PFSK-1 (cell line): ENCODE results near the gene NAP1L1.

Experiments
- FOXP2 ChIP-seq: optimal IDR thresholded peaks from 2 replicates; pipeline ENCODE3; 2011; ENCODE audit warnings: borderline replicate concordance, control low read depth, inconsistent platforms; ENCODE audit not compliant: insufficient read depth; ENCODE audit errors: extremely low read length, extremely low read depth
- POLR2AphosphoS5 ChIP-seq: IDR thresholded peaks from 2 replicates; pipeline ENCODE4 v1.6.1; 2012; ENCODE audit warnings: low read depth, mild to moderate bottlenecking, control low read depth, low read length, moderate library complexity
- SIN3A ChIP-seq: IDR thresholded peaks from 2 replicates; pipeline ENCODE4 v1.6.1; 2012; ENCODE audit warnings: mild to moderate bottlenecking, low read length, moderate library complexity, borderline replicate concordance; ENCODE audit not compliant: insufficient read depth
- TAF1 ChIP-seq: IDR thresholded peaks from 2 replicates; pipeline ENCODE4 v1.6.1; 2012; ENCODE audit warnings: low read length, control low read depth, borderline replicate concordance; ENCODE audit not compliant: insufficient read depth
- TF ChIP-seq, protein P1 (sequence below), 2 experiments: IDR thresholded peaks; 2 replicates each; pipeline versions ENCODE4 v1.6.1 to v1.8.0; 2011 to 2012; ENCODE audit warnings: low read depth in 2 of 2, low read length in 2 of 2, control low read depth in 1 of 2, inconsistent platforms in 1 of 2, mild to moderate bottlenecking in 1 of 2, moderate library complexity in 1 of 2; ENCODE audit not compliant: insufficient read depth in 1 of 2

The NAP1L1 gene

DNA sequence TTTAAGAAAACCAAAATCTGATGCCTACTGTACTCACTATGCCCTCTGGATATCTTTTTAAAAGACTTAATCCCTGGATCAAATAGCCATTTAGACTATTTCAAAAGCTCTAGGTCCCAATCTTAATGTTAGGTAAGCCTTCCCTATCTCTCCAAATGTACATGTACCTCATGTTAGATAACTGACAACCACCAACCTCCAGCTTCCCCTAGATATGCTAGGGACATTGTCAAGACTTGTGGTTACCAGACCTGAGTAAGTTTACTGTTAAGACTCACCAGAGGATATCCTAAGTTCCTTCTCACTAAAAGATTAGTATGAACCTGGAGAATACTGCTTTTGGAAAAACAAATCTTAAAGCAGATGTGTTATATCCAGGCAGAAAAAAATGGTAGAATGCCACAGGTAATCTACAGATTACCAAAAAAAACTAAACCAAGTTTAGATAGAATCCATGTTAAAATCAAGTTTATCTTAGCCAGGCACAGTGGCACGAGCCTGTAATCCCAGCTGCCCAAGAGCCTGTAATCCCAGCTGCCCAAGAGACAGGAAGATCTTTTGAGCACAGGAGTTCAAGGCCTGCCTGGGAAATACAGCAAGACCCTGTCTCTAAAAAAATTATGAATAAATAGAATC is 9.7 kb downstream of the NAP1L1 start:
- TF ChIP-seq, protein P1, sequence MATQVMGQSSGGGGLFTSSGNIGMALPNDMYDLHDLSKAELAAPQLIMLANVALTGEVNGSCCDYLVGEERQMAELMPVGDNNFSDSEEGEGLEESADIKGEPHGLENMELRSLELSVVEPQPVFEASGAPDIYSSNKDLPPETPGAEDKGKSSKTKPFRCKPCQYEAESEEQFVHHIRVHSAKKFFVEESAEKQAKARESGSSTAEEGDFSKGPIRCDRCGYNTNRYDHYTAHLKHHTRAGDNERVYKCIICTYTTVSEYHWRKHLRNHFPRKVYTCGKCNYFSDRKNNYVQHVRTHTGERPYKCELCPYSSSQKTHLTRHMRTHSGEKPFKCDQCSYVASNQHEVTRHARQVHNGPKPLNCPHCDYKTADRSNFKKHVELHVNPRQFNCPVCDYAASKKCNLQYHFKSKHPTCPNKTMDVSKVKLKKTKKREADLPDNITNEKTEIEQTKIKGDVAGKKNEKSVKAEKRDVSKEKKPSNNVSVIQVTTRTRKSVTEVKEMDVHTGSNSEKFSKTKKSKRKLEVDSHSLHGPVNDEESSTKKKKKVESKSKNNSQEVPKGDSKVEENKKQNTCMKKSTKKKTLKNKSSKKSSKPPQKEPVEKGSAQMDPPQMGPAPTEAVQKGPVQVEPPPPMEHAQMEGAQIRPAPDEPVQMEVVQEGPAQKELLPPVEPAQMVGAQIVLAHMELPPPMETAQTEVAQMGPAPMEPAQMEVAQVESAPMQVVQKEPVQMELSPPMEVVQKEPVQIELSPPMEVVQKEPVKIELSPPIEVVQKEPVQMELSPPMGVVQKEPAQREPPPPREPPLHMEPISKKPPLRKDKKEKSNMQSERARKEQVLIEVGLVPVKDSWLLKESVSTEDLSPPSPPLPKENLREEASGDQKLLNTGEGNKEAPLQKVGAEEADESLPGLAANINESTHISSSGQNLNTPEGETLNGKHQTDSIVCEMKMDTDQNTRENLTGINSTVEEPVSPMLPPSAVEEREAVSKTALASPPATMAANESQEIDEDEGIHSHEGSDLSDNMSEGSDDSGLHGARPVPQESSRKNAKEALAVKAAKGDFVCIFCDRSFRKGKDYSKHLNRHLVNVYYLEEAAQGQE (IDR thresholded peaks at IDR 0.05; ENCODE audit: insufficient read depth in 1 of 2, low read depth in 2 of 2, low read length in 2 of 2) = no peak

GRCh38 chr12:76073561-76073960 is 10.9 kb downstream of the NAP1L1 start:
- TF ChIP-seq FOXP2 (no peak), SIN3A (no peak), TAF1 (no peak), POLR2AphosphoS5 (no peak)
- TF ChIP-seq, protein P1 (IDR thresholded peaks at IDR 0.05; ENCODE audit: insufficient read depth in 1 of 2, low read depth in 2 of 2, low read length in 2 of 2) = no peak

DNA sequence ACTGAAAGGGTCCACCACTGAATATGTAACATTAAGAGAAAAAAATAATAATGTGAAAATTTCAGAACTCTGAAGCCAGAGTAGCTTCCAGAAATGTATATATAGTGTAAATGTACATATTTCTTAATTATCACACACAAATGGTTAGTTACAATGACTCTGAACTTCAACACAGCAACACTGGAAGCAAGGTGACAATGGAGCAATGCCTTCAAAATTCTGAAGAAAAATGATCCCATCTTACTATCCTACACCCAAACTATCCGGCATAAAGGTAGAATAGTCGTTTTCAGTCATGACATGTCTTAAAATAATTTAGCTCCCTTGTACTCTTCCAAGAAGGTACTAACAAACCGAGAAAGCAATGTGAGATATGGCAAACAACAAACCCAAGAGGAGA is 11.9 kb downstream of the NAP1L1 start:
- TF ChIP-seq SIN3A = no peak
- no peak for TF ChIP-seq POLR2AphosphoS5
- TF ChIP-seq, protein P1 (IDR thresholded peaks at IDR 0.05; ENCODE audit: insufficient read depth in 1 of 2, low read depth in 2 of 2, low read length in 2 of 2) = no peak
- TF ChIP-seq TAF1 = no peak
- TF ChIP-seq FOXP2 = no peak

DNA sequence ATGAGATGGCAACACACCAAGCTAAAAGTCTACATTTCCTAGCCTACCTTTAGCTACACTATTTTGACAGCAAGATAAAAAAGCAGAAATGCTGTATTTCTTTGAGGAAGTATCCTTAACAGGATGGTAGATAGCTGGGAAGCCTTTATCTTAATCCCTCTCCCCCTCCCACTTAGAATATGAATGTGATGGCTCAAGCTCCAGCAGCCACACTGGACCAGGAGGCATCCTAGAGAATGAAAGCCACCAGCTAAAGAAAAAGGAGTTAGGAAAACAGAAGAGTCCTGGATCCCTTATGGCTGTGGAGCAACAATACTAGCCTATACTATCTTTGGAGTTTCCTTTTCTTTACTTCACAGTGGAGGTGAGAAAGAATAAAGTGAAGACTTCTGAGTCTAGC is 15.1 kb downstream of the NAP1L1 start:
- TF ChIP-seq TAF1 (no peak), SIN3A (no peak), POLR2AphosphoS5 (no peak)

- no peak for TF ChIP-seq FOXP2
- TF ChIP-seq, protein P1 (IDR thresholded peaks at IDR 0.05; ENCODE audit: insufficient read depth in 1 of 2, low read depth in 2 of 2, low read length in 2 of 2) = no peak
- no peak for TF ChIP-seq POLR2AphosphoS5
- TF ChIP-seq TAF1 = no peak
- no peak for TF ChIP-seq SIN3A
These were observed 18.6 kb downstream of the NAP1L1 start for GRCh38 chr12:76065917-76066316.
